HEK293 (cell line): ENCODE measurements around the gene ARMC12.

Experiments
- GLIS1 ChIP-seq: fragments of 450-650 bp; formaldehyde crosslinking; IDR thresholded peaks from 2 replicates; pipeline ENCODE4 v1.5.1; 2016; ENCODE audit warnings: missing biosample characterization, missing genetic modification characterization
- HOXA7 ChIP-seq: sonication (generic); formaldehyde crosslinking; IDR thresholded peaks from 2 replicates; pipeline ENCODE4 v1.8.1; 2022; ENCODE audit warnings: missing genetic modification reagents, borderline replicate concordance
- KLF7 ChIP-seq: fragments of 450-650 bp; formaldehyde crosslinking; IDR thresholded peaks from 2 replicates; pipeline ENCODE4 v1.5.1; 2016; ENCODE audit warnings: missing biosample characterization, missing genetic modification characterization, borderline replicate concordance
- KLF8 ChIP-seq: fragments of 450-650 bp; formaldehyde crosslinking; IDR thresholded peaks from 2 replicates; pipeline ENCODE4 v1.5.1; 2016; ENCODE audit warnings: missing biosample characterization, missing genetic modification characterization
- KLF9 ChIP-seq: fragments of 450-650 bp; formaldehyde crosslinking; IDR thresholded peaks from 2 replicates; pipeline ENCODE4 v1.5.1; 2016; ENCODE audit warnings: missing biosample characterization, missing genetic modification characterization, low read depth
- MEIS1 ChIP-seq: sonication (generic); formaldehyde crosslinking; IDR thresholded peaks from 2 replicates; pipeline ENCODE4 v1.8.1; 2022; ENCODE audit warnings: missing genetic modification reagents, mild to moderate bottlenecking, borderline replicate concordance
- ZBTB1 ChIP-seq: fragments of 450-650 bp; formaldehyde crosslinking; IDR thresholded peaks from 2 replicates; pipeline ENCODE4 v1.5.1; 2016; ENCODE audit warnings: missing biosample characterization, missing genetic modification characterization
- ZNF121 ChIP-seq: fragments of 450-650 bp; formaldehyde crosslinking; IDR thresholded peaks from 2 replicates; pipeline ENCODE4 v1.5.1; 2016; ENCODE audit warnings: missing biosample characterization, missing genetic modification characterization
- ZNF19 ChIP-seq: fragments of 450-650 bp; formaldehyde crosslinking; IDR thresholded peaks from 2 replicates; pipeline ENCODE4; 2016; ENCODE audit warnings: missing biosample characterization, missing genetic modification characterization, low read depth
- ZNF223 ChIP-seq: fragments of 450-650 bp; formaldehyde crosslinking; IDR thresholded peaks from 2 replicates; pipeline ENCODE4 v1.5.1; 2016; ENCODE audit warnings: missing biosample characterization, missing genetic modification characterization
- ZNF292 ChIP-seq: fragments of 450-650 bp; formaldehyde crosslinking; IDR thresholded peaks from 2 replicates; pipeline ENCODE4 v1.5.1; 2016; ENCODE audit warnings: low read depth, missing biosample characterization, missing genetic modification characterization, borderline replicate concordance
- ZNF324 ChIP-seq: fragments of 450-650 bp; formaldehyde crosslinking; IDR thresholded peaks from 2 replicates; pipeline ENCODE4 v1.5.1; 2016; ENCODE audit warnings: missing biosample characterization, missing genetic modification characterization
- ZNF335 ChIP-seq: fragments of 450-650 bp; formaldehyde crosslinking; conservative IDR thresholded peaks from 2 replicates; pipeline ENCODE4 v1.5.1; 2016; ENCODE audit warnings: missing biosample characterization, missing genetic modification characterization
- ZNF341 ChIP-seq: fragments of 450-650 bp; formaldehyde crosslinking; IDR thresholded peaks from 2 replicates; pipeline ENCODE4; 2016; ENCODE audit warnings: low read depth, missing biosample characterization, missing genetic modification characterization
- ZNF354C ChIP-seq: fragments of 450-650 bp; formaldehyde crosslinking; IDR thresholded peaks from 2 replicates; pipeline ENCODE4 v1.5.1; 2016; ENCODE audit warnings: missing biosample characterization, missing genetic modification characterization, low read depth, borderline replicate concordance
- ZNF529 ChIP-seq: fragments of 450-650 bp; formaldehyde crosslinking; IDR thresholded peaks from 2 replicates; pipeline ENCODE4 v1.5.1; 2017; ENCODE audit warnings: missing genetic modification characterization, missing biosample characterization; ENCODE audit not compliant: insufficient replicate concordance
- ZNF530 ChIP-seq: fragments of 450-650 bp; formaldehyde crosslinking; IDR thresholded peaks from 2 replicates; pipeline ENCODE4 v1.5.1; 2016; ENCODE audit warnings: low read depth, missing biosample characterization, missing genetic modification characterization
- ZNF558 ChIP-seq: fragments of 450-650 bp; formaldehyde crosslinking; IDR thresholded peaks from 2 replicates; pipeline ENCODE4 v1.5.1; 2016; ENCODE audit warnings: missing biosample characterization, missing genetic modification characterization
- ZNF585B ChIP-seq: fragments of 450-650 bp; formaldehyde crosslinking; IDR thresholded peaks from 2 replicates; pipeline ENCODE4 v1.5.1; 2016; ENCODE audit warnings: missing biosample characterization, missing genetic modification characterization
- ZNF610 ChIP-seq: fragments of 450-650 bp; formaldehyde crosslinking; IDR thresholded peaks from 2 replicates; pipeline ENCODE4 v1.5.1; 2016; ENCODE audit warnings: missing biosample characterization, missing genetic modification characterization, borderline replicate concordance
- ZNF621 ChIP-seq: fragments of 450-650 bp; formaldehyde crosslinking; IDR thresholded peaks from 2 replicates; pipeline ENCODE4 v1.5.1; 2017; ENCODE audit warnings: missing biosample characterization, missing genetic modification characterization
- ZNF830 ChIP-seq: fragments of 450-650 bp; IDR thresholded peaks from 2 replicates; pipeline ENCODE4 v1.5.0; 2018; ENCODE audit warnings: missing biosample characterization, missing genetic modification characterization, low read depth, mild to moderate bottlenecking, moderate library complexity
- ZNF843 ChIP-seq: fragments of 450-650 bp; formaldehyde crosslinking; IDR thresholded peaks from 2 replicates; pipeline ENCODE4 v1.5.1; 2016; ENCODE audit warnings: missing biosample characterization, missing genetic modification characterization
- TF ChIP-seq, protein P1 (sequence below): fragments of 450-650 bp; formaldehyde crosslinking; IDR thresholded peaks from 2 replicates; pipeline ENCODE4 v1.5.0; 2017; ENCODE audit warnings: missing biosample characterization, missing genetic modification characterization, borderline replicate concordance
- TF ChIP-seq, protein P2 (sequence below): fragments of 450-650 bp; formaldehyde crosslinking; IDR thresholded peaks from 2 replicates; pipeline ENCODE4 v1.5.1; 2016; ENCODE audit warnings: missing biosample characterization, missing genetic modification characterization
- TF ChIP-seq, protein P3 (sequence below): fragments of 450-650 bp; formaldehyde crosslinking; IDR thresholded peaks from 2 replicates; pipeline ENCODE4 v1.5.1; 2016; ENCODE audit warnings: missing biosample characterization, missing genetic modification characterization
- TF ChIP-seq, protein P4 (sequence below): fragments of 450-650 bp; formaldehyde crosslinking; IDR thresholded peaks from 2 replicates; pipeline ENCODE4 v1.5.1; 2016; ENCODE audit warnings: missing biosample characterization, missing genetic modification characterization, low read depth
- TF ChIP-seq, protein P5 (sequence below): fragments of 450-650 bp; IDR thresholded peaks from 2 replicates; pipeline ENCODE4 v1.5.1; 2018; ENCODE audit warnings: missing biosample characterization, mild to moderate bottlenecking, missing genetic modification characterization
- TF ChIP-seq, protein P6 (sequence below): fragments of 450-650 bp; formaldehyde crosslinking; IDR thresholded peaks from 2 replicates; pipeline ENCODE4 v1.5.1; 2017; ENCODE audit warnings: missing biosample characterization, missing genetic modification characterization

The ARMC12 gene

DNA sequence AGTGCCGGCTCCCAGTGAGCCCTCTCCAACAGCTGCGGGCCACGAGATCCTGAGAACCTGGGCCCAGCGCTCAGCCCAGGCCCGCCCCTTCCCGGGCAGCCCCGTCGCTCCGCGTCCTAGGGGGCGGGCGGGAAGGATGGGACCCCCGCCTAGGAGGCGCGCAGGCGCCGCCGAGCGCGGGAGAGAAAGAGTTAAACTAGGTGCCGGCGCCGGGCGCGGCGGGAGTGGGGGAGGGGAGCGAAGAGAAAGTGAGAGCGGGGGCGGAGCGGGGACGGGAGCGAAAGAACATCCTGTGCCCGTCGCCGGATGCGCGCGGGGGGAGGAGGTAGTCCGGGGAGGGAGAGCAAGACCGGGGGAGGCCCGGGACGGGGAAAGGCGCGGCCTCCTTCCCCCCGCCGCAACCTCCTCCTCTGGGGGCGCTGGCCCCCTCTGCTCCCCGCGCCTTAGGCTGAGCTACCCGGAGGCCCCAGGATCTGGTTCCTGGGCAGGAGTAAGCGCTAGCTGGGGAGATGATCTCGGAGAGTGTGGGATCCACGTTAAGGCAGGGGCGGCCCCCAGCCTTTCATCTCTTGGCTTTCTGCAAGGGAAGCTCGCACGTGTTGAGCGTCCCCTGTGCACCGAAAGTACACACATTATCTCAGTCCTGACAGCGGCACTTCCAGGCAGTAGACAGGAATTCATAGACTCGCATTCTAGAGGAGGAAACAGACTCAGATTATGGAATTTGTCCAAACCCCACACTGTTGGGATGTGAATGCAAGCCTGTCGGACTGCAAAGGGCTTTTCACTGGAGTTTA lies 4.9 kb upstream of the ARMC12 start (continued):
- TF ChIP-seq KLF7 (tag by site-specific recombination) = peak; percentile 71; the same call in 1 of the 2 replicates
- no peak for TF ChIP-seq ZNF830
- TF ChIP-seq ZNF292 (tag by site-specific recombination) = no peak
- TF ChIP-seq ZNF223 (tag by site-specific recombination) = no peak; the same call in 1 of the 2 replicates
- TF ChIP-seq, protein P1, sequence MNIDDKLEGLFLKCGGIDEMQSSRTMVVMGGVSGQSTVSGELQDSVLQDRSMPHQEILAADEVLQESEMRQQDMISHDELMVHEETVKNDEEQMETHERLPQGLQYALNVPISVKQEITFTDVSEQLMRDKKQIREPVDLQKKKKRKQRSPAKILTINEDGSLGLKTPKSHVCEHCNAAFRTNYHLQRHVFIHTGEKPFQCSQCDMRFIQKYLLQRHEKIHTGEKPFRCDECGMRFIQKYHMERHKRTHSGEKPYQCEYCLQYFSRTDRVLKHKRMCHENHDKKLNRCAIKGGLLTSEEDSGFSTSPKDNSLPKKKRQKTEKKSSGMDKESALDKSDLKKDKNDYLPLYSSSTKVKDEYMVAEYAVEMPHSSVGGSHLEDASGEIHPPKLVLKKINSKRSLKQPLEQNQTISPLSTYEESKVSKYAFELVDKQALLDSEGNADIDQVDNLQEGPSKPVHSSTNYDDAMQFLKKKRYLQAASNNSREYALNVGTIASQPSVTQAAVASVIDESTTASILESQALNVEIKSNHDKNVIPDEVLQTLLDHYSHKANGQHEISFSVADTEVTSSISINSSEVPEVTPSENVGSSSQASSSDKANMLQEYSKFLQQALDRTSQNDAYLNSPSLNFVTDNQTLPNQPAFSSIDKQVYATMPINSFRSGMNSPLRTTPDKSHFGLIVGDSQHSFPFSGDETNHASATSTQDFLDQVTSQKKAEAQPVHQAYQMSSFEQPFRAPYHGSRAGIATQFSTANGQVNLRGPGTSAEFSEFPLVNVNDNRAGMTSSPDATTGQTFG (tag by site-specific recombination) = no peak
- peak; percentile 51; the same call in 1 of the 2 replicates for TF ChIP-seq ZNF121 (tag by site-specific recombination)
- no peak for TF ChIP-seq ZNF585B
- peak; percentile 87 for TF ChIP-seq ZNF335
- TF ChIP-seq, protein P2, sequence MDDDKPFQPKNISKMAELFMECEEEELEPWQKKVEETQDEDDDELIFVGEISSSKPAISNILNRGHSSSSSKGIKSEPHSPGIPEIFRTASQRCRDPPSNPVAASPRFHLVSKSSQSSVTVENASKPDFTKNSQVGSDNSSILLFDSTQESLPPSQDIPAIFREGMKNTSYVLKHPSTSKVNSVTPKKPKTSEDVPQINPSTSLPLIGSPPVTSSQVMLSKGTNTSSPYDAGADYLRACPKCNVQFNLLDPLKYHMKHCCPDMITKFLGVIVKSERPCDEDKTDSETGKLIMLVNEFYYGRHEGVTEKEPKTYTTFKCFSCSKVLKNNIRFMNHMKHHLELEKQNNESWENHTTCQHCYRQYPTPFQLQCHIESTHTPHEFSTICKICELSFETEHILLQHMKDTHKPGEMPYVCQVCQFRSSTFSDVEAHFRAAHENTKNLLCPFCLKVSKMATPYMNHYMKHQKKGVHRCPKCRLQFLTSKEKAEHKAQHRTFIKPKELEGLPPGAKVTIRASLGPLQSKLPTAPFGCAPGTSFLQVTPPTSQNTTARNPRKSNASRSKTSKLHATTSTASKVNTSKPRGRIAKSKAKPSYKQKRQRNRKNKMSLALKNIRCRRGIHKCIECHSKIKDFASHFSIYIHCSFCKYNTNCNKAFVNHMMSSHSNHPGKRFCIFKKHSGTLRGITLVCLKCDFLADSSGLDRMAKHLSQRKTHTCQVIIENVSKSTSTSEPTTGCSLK (tag by site-specific recombination) = no peak
- peak; percentile 83; the same call in 1 of the 2 replicates for TF ChIP-seq ZNF610 (tag by site-specific recombination)
- TF ChIP-seq, protein P3, sequence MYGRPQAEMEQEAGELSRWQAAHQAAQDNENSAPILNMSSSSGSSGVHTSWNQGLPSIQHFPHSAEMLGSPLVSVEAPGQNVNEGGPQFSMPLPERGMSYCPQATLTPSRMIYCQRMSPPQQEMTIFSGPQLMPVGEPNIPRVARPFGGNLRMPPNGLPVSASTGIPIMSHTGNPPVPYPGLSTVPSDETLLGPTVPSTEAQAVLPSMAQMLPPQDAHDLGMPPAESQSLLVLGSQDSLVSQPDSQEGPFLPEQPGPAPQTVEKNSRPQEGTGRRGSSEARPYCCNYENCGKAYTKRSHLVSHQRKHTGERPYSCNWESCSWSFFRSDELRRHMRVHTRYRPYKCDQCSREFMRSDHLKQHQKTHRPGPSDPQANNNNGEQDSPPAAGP = peak; percentile 94
- no peak for TF ChIP-seq HOXA7
- TF ChIP-seq ZNF530 = no peak
- TF ChIP-seq, protein P4, sequence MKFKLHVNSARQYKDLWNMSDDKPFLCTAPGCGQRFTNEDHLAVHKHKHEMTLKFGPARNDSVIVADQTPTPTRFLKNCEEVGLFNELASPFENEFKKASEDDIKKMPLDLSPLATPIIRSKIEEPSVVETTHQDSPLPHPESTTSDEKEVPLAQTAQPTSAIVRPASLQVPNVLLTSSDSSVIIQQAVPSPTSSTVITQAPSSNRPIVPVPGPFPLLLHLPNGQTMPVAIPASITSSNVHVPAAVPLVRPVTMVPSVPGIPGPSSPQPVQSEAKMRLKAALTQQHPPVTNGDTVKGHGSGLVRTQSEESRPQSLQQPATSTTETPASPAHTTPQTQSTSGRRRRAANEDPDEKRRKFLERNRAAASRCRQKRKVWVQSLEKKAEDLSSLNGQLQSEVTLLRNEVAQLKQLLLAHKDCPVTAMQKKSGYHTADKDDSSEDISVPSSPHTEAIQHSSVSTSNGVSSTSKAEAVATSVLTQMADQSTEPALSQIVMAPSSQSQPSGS (tag by site-specific recombination) = no peak
- TF ChIP-seq ZNF558 (tag by site-specific recombination) = no peak
- TF ChIP-seq ZNF341 (tag by site-specific recombination) = peak; percentile 98
- TF ChIP-seq KLF8 = peak; percentile 94
- TF ChIP-seq ZNF19 (tag by site-specific recombination) = no peak
- no peak for TF ChIP-seq ZNF529
- TF ChIP-seq ZNF354C = no peak
- peak; percentile 72 for TF ChIP-seq ZNF843 (tag by site-specific recombination)
- no peak for TF ChIP-seq MEIS1 (CRISPR knock-in tag)
- TF ChIP-seq, protein P5, sequence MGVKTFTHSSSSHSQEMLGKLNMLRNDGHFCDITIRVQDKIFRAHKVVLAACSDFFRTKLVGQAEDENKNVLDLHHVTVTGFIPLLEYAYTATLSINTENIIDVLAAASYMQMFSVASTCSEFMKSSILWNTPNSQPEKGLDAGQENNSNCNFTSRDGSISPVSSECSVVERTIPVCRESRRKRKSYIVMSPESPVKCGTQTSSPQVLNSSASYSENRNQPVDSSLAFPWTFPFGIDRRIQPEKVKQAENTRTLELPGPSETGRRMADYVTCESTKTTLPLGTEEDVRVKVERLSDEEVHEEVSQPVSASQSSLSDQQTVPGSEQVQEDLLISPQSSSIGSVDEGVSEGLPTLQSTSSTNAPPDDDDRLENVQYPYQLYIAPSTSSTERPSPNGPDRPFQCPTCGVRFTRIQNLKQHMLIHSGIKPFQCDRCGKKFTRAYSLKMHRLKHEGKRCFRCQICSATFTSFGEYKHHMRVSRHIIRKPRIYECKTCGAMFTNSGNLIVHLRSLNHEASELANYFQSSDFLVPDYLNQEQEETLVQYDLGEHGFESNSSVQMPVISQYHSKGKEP = no peak
- TF ChIP-seq ZBTB1 (tag by site-specific recombination) = no peak
- TF ChIP-seq ZNF324 (tag by site-specific recombination) = peak; percentile 60; the same call in 1 of the 2 replicates
- TF ChIP-seq, protein P6, sequence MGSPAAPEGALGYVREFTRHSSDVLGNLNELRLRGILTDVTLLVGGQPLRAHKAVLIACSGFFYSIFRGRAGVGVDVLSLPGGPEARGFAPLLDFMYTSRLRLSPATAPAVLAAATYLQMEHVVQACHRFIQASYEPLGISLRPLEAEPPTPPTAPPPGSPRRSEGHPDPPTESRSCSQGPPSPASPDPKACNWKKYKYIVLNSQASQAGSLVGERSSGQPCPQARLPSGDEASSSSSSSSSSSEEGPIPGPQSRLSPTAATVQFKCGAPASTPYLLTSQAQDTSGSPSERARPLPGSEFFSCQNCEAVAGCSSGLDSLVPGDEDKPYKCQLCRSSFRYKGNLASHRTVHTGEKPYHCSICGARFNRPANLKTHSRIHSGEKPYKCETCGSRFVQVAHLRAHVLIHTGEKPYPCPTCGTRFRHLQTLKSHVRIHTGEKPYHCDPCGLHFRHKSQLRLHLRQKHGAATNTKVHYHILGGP (tag by site-specific recombination) = no peak
- peak; percentile 77 for TF ChIP-seq GLIS1 (tag by site-specific recombination)
- TF ChIP-seq KLF9 (tag by site-specific recombination) = peak; percentile 72
- TF ChIP-seq ZNF621 = no peak
